Fibroblast of peridontal ligament (primary cell): ENCODE data around the gene CACNA2D4.

Experiments
- DNase-seq: peaks from one replicate; pipeline ENCODE4 v3.0.0-alpha.2; 2010; ENCODE audit errors: extremely low read depth

CACNA2D4 gene

DNA sequence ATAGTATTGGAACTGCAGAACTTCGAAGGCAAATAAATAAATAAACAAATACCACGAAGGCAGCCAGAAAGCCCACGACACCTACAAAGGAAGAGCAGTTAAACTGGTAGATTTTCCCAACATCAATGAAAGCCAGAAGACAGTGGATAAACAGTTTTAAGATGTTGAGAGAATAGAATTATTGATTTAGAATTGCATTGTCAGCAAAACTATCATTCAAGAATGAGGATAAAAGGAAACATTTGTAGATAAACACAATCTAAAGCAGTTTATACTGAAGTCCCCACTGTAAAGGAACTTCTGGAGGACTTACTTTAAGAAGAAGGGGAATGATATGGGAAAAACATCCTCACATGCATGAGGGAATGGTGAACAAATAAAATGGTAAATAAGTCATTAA lies 29.5 kb downstream of the CACNA2D4 start:
- no peak for DNase-seq

DNA sequence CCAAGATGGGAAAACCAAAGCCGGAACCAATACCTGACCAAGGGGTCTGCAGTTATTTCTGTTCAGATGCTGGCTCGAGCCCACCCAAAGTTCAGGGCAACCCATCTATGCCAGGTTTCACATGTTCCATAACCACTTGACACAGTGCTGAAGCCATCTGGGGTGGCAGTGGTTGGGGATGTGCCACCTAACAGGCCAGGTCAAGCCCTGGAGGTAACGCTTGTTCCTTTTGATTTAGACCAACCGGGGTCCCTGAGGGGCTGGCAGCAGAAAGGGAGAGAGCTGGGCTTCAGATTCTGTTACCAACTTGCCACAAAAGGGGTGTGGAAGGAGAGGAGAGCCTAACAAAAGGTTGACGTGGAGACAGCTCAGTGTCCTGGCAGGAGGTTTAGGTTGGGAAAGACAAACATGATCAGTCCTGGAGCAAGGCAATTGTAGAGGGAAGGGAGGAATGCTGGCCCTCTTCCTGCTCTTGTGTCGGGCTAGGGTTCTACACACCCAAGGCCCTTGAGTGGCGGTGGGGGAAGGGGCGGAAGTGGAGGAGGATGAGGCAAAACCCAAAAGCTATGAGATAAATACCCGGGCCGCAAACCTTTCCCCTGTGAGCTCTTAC lies 31.9 kb downstream of the CACNA2D4 start:
- no peak for DNase-seq

GRCh38 chr12:1885599-1886245 lies 32.7 kb downstream of the CACNA2D4 start:
- no peak for DNase-seq

- no peak for DNase-seq
Measured at GRCh38 chr12:1885082-1885596, 33.3 kb downstream of the CACNA2D4 start.

GRCh38 chr12:1884651-1885050 lies 33.8 kb downstream of the CACNA2D4 start:
- DNase-seq, result no peak

DNA sequence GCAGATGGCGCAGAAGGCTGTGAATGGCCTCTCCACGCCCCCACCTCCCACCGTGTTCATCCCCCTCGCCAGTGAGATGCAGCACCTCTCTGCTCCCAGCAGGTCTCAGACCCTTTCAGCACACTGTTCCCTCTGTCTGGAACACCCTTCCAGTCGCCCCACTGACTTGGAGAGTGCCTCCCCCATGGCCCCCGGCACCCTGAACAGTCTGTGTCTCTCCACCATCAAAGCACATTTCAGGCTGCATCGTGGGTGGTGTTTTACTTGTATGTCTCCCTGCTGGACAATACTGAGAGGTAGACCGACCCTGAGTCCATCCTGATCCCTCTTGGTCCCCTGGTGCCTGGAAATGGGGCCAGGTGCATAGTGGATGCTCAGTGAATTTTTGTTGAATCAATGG lies 34.9 kb downstream of the CACNA2D4 start:
- no peak for DNase-seq

DNA sequence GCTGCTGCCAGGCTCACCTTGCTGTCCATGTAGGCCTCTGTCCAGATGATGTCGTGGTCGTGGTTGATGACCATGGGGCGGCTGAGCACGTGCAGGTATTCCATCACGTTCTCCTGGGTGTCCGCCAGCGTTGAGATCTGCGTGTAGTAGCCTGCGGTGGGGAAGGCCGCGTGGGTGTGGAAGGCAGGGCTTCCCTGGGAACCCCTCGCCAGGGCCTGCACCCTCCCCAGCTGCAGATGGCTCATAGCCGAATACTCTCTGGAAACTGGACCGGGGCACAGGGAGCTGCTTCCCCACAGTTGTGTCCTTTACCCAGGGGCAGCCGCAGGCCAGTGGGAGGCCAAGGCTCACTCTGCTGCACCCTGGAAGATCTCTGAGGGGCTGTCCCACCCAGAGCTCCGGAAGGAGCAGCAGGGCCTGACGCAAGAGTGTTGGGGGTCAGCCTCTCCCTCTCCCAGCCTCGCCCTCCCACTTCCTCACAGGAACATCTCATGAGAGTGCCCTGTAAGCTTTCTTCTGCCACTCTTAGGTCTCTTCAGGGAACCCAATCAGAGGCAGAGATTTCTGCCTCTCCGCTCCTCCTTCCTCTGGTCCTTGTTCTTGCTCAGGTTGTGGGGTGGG lies 35.5 kb downstream of the CACNA2D4 start:
- DNase-seq, result no peak

DNA sequence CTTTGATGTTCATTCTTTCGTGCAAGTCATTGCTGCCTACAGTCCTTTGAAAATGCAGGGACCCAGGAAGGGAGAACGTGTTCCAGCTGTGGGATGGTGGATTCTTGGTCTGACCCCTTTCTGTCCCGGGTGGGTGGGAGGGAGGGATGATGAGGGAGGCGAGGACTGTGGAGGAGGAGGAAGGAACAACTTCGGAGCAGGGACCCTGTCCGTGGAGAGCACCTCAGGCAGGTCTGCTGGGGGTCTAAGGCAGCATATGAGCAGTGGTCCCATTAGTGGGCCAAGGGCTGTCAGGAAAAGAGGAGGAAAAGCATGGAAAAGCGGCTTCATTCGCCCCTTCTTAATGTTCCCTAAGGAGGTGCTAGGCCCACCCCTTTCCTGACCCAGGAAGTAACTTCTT lies 36.0 kb downstream of the CACNA2D4 start:
- no peak for DNase-seq

DNA sequence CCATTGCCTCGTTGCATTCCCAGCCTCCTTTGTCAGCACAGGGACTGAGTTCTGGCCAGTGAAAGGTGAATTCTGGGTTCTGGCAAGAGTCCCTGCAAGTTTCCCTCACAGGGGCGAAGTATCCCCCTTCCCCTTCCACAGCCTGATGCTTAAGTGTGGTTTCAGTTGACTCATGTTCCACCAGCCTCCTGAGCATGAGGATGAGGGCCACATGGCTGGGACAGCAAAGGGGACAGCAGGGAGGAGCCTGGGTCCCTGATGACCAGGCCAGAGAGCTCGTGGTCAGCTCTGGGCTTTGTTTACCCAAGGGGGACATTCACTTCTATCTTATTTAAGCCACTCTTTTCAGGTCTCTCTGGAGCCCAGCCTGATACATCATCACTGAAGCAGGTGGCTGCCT lies 36.5 kb downstream of the CACNA2D4 start:
- DNase-seq, result no peak

GRCh38 chr12:1881301-1881700 lies 37.2 kb downstream of the CACNA2D4 start:
- DNase-seq, result no peak

- no peak for DNase-seq
Measured at GRCh38 chr12:1880876-1881275, 37.6 kb downstream of the CACNA2D4 start.

GRCh38 chr12:1880153-1880845 lies 38.2 kb downstream of the CACNA2D4 start:
- DNase-seq, result no peak

- no peak for DNase-seq
Measured at GRCh38 chr12:1879633-1880032, 38.8 kb downstream of the CACNA2D4 start.

- DNase-seq, result no peak
Measured at GRCh38 chr12:1878695-1879094, 39.8 kb downstream of the CACNA2D4 start.

DNA sequence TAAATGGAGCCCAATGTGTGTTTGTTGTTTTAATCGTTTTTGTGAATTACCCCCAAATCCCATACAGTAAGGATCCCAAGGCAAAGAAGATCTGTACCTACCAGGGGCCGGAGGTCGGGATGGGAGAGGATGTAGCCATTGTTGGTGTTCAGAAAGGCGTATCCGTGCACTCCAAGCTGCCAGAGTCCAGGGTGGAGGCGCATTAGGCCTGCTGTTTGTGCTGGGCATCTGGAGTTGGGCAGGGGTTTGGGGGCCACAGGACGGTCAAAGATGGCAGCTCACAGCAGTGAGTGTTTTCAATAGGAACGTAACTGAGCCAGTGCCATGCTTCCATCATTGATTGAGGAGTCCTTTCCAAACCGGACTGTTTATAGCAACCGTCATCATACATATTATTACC lies 40.2 kb downstream of the CACNA2D4 start:
- no peak for DNase-seq

- DNase-seq, result no peak
Measured at GRCh38 chr12:1877169-1877878, 41.1 kb downstream of the CACNA2D4 start.

DNA sequence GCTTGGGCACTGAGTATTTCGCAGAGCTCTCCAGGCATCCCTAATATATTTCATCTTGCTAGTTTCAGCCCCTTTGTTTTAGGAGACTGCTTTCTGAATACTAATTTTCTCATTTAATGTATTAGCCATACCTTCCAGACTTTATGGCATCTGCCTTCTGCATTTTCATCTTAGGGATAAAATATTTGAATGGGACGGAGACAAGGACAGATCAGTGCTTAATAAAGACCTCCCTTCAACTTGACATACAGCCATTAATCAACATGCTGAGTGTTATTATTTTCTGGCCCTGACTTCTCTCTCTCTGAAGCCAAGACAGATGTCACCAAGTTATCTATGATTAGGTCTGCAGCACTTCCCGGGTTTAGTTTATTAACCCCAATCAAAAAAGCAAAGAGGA lies 42.4 kb downstream of the CACNA2D4 start:
- DNase-seq, result no peak

DNA sequence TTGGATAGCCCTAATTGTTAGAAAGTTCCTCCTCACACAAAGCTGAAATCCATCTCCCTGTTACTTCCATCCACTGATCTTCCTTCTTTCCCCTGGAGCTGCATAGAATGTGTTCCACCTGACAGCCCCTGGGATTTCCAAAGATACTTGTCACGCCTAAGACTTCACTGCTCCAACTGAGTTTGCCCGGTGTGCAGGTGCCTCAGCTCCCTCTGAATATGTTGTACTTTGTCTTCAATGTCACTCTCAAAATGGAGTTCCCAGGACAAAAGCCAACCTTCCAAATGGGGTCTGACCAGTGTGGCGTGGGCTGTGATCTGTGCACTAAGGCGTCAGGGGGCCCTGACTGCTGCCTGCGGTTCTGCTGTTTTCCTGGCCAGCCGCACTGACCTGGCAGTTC lies 42.8 kb downstream of the CACNA2D4 start:
- DNase-seq, result no peak

GRCh38 chr12:1873531-1874510 lies 44.6 kb downstream of the CACNA2D4 start:
- DNase-seq, result no peak

DNA sequence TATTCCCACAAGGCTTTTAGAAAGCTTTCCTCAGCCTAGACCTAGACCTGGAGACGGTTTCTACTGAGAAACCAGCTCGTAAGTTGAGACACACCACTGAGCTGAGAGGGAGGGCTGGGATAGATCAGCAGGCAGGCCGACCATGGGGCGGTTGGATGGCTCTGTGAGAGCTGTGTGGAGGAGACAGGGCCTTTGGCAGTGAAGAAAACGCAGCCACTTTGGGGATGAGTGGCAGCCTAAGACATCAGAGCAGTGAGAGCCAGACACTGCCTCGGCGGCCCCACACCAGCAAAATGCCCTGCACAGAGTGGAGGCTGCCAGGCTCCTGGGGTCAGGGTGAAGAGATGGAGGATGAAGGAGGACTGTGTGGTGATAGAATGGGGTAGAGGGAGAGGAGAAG lies 46.0 kb downstream of the CACNA2D4 start:
- no peak for DNase-seq

DNA sequence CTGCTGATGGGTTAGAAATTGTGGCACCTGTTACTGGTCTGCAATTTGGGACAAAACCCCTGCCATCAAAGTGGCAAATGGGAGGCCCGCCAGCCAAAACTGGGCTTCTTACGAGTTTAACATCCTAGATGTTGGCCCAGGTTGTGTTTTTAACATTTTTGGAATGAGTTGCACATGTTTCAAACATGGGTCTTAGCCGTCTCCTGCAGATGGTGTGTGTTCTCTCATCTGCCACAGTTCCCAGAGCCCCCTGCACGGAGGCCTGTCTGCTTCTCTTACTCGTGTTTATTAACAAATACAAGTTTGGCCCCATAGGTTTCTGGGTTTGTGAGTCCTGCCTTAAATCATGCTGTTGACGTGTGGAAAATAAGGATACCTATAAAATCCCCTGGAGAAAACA lies 46.5 kb downstream of the CACNA2D4 start:
- no peak for DNase-seq
